Activated naive CD4-positive, alpha-beta T cell treated with anti-CD3 and anti-CD28 coated beads for 36 hours (primary cell): Measurements from ENCODE around the gene GK2. TPM values are rescaled to one million over a fixed set of nuclear protein-coding genes. Genes with fewer than 3 reads are reported as not detected.

Experiments
- CTCF ChIA-PET: fragments of 350-600 bp; sonication (Branson Sonifier 250); formaldehyde crosslinking; loops from one replicate; lab custom pipeline; 2021; ENCODE audit warnings: antibody characterized with exemption; lab: Charles Lee
- DNase-seq: peaks from one replicate; pipeline ENCODE4 v3.0.0-alpha.2; 2020
- H3K27ac Mint-ChIP-seq: one replicate; pipeline ENCODE4 v1.8.0; 2021; ENCODE audit warnings: mild to moderate bottlenecking, mixed read lengths
- H3K27me3 Mint-ChIP-seq: one replicate; pipeline ENCODE4 v1.8.0; 2021; ENCODE audit warnings: low read depth, mixed read lengths
- H3K36me3 Mint-ChIP-seq: one replicate; pipeline ENCODE4 v1.8.0; 2021; ENCODE audit warnings: low read depth, mixed read lengths
- H3K4me1 Mint-ChIP-seq: one replicate; pipeline ENCODE4 v1.8.0; 2021; ENCODE audit warnings: low read depth, mixed read lengths
- H3K4me3 Mint-ChIP-seq: one replicate; pipeline ENCODE4 v1.8.0; 2021; ENCODE audit warnings: mild to moderate bottlenecking, moderate library complexity, mixed read lengths
- H3K9me3 Mint-ChIP-seq: one replicate; pipeline ENCODE4 v1.8.0; 2021; ENCODE audit warnings: mixed read lengths
- intact Hi-C: fragments of 100-400 bp; cut with micrococcal nuclease; formaldehyde crosslinking; loops from one replicate; pipeline ENCODE4 v1.15.1; 2023
- total RNA-seq, 2 experiments: library from RNA; stranded (reverse); gene quantifications; one replicate each; pipeline ENCODE4 v1.2.3, GENCODE V29; 2021

Gene GK2
- total RNA-seq: not detected

- CTCF ChIA-PET: interaction anchor here (0.6 kb wide), 1 partner anchor 1348 kb away, joined by 4 read pairs; no protein-coding TSS in a partner anchor
- Mint-ChIP-seq H3K27ac (no peak within 1 kb of the TSS), H3K9me3 (no peaks in the 10 kb centered on the region), H3K4me1 (no peaks in the 10 kb centered on the region), H3K4me3 (no peak within 1 kb of the TSS), H3K27me3 (peaks cover 2% of the 10 kb centered on the region), H3K36me3 (no peaks in the 10 kb centered on the region)
- intact Hi-C loops: no loop called here
- no peak for DNase-seq
Measured at GRCh38 chr4:79408063-79408462, at the start of gene GK2. GK2 (minus strand) TSS chr4:79408228; CDS start chr4:79408200, 28 bp downstream.

DNA sequence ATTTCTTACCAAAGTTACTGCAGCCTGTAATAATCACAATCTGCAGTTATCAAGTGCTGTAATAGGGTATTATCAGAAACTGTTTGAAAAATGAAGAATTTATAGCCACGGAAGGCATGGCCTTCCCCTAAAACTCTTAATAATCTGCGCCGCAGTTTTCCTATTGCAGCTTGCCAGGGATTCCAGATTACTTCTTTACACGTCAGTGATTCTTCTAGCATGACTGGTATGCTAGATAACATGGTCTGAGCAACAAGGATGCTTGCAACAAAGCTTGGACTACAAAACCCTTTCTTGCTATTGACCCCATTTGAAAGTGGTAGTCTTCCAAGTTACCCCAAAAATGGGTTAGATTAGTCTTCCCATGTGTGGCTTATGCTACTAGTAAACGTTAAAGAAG lies 47.2 kb upstream of the GK2 start:
- Mint-ChIP-seq H3K4me3 (no peak overlapping the region), H3K9me3 (no peaks in the 10 kb centered on the region), H3K4me1 (no peaks in the 10 kb centered on the region), H3K27ac (no peak overlapping the region), H3K36me3 (no peaks in the 10 kb centered on the region), H3K27me3 (no peaks in the 10 kb centered on the region)
- intact Hi-C loops: no loop called here
- CTCF ChIA-PET: no interaction called here
- DNase-seq: no peak

GRCh38 chr4:79454656-79455055 lies 46.6 kb upstream of the GK2 start:
- H3K27me3 Mint-ChIP-seq: no peaks in the 10 kb centered on the region
- no peak overlapping the region for H3K27ac Mint-ChIP-seq
- H3K4me3 Mint-ChIP-seq: no peak overlapping the region
- H3K36me3 Mint-ChIP-seq: no peaks in the 10 kb centered on the region
- CTCF ChIA-PET: no interaction called here
- H3K9me3 Mint-ChIP-seq: no peaks in the 10 kb centered on the region
- intact Hi-C loops: no loop called here
- no peaks in the 10 kb centered on the region for H3K4me1 Mint-ChIP-seq
- no peak for DNase-seq

- CTCF ChIA-PET: no interaction called here
- H3K27me3 Mint-ChIP-seq: no peaks in the 10 kb centered on the region
- H3K27ac Mint-ChIP-seq: no peak overlapping the region
- intact Hi-C loops: no loop called here
- H3K4me3 Mint-ChIP-seq: no peak overlapping the region
- no peaks in the 10 kb centered on the region for H3K9me3 Mint-ChIP-seq
- no peaks in the 10 kb centered on the region for H3K36me3 Mint-ChIP-seq
- DNase-seq: no peak
- no peaks in the 10 kb centered on the region for H3K4me1 Mint-ChIP-seq
Measured at GRCh38 chr4:79450053-79450452, 42.0 kb upstream of the GK2 start.

DNA sequence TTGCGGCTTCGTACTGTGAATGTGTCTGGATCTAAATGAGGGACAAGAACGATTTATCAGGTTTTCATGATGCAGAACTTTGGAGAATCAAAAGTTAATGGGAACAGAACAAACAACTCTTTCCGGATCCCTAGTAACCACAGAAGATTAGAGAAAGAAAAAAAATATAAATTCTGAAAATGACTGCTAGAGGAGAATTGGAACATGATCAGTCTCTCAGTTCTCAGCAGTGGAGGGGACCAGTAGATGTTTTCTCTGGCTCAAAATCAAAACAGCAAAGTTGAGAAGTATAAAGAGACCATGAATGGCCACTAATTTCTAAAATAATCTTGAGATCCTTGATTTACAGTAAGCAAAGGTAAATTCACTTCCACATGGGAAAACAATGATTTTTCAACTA lies 38.1 kb upstream of the GK2 start:
- no peaks in the 10 kb centered on the region for H3K27me3 Mint-ChIP-seq
- H3K27ac Mint-ChIP-seq: no peak overlapping the region
- CTCF ChIA-PET: no interaction called here
- H3K9me3 Mint-ChIP-seq: no peaks in the 10 kb centered on the region
- H3K36me3 Mint-ChIP-seq: no peaks in the 10 kb centered on the region
- no peak for DNase-seq
- H3K4me1 Mint-ChIP-seq: no peaks in the 10 kb centered on the region
- intact Hi-C loops: no loop called here
- H3K4me3 Mint-ChIP-seq: no peak overlapping the region

- Mint-ChIP-seq H3K9me3 (no peaks in the 10 kb centered on the region), H3K27ac (no peak overlapping the region), H3K36me3 (no peaks in the 10 kb centered on the region), H3K4me3 (no peak overlapping the region), H3K27me3 (no peaks in the 10 kb centered on the region), H3K4me1 (no peaks in the 10 kb centered on the region)
- CTCF ChIA-PET: no interaction called here
- no peak for DNase-seq
- intact Hi-C loops: no loop called here
Measured at GRCh38 chr4:79445371-79445781, 37.3 kb upstream of the GK2 start.

- Mint-ChIP-seq H3K36me3 (no peaks in the 10 kb centered on the region), H3K9me3 (no peaks in the 10 kb centered on the region), H3K27me3 (no peaks in the 10 kb centered on the region), H3K27ac (no peak overlapping the region), H3K4me1 (no peaks in the 10 kb centered on the region), H3K4me3 (no peak overlapping the region)
- intact Hi-C loops: no loop called here
- CTCF ChIA-PET: no interaction called here
- DNase-seq: no peak
Measured at GRCh38 chr4:79442422-79442821, 34.4 kb upstream of the GK2 start.

GRCh38 chr4:79439489-79439888 lies 31.5 kb upstream of the GK2 start:
- Mint-ChIP-seq H3K4me3 (no peak overlapping the region), H3K27me3 (no peaks in the 10 kb centered on the region), H3K27ac (no peak overlapping the region), H3K36me3 (no peaks in the 10 kb centered on the region), H3K4me1 (no peaks in the 10 kb centered on the region), H3K9me3 (no peaks in the 10 kb centered on the region)
- intact Hi-C loops: no loop called here
- DNase-seq: no peak
- CTCF ChIA-PET: interaction anchor here (0.7 kb wide), 1 partner anchor 233 kb away, joined by 3 read pairs; no protein-coding TSS in a partner anchor

DNA sequence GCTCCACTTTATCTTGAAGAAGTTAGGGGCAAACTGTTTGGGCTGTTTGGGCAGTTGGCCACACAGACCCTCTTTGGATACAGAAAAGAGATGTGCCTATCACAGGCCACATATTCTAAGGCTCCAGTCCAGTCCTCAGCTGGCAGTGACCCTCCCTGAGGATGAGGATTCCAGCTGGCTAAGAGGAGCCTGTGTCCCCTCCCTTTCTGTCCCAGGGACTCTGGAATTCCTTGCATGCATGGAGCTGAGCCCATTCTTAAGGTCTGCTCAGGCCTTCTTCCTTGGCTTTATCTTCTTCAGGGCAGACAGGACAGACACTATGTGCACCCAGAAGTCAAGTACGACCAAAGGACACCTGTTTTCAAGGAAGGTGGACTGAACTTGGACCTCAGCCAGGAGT lies 23.8 kb upstream of the GK2 start:
- Mint-ChIP-seq H3K4me1 (no peaks in the 10 kb centered on the region), H3K27ac (no peak overlapping the region), H3K36me3 (no peaks in the 10 kb centered on the region), H3K27me3 (no peaks in the 10 kb centered on the region), H3K9me3 (no peaks in the 10 kb centered on the region), H3K4me3 (no peak overlapping the region)
- CTCF ChIA-PET: no interaction called here
- DNase-seq: no peak
- intact Hi-C loops: no loop called here

- intact Hi-C loops: no loop called here
- CTCF ChIA-PET: no interaction called here
- Mint-ChIP-seq H3K4me3 (no peak overlapping the region), H3K27me3 (no peaks in the 10 kb centered on the region), H3K4me1 (no peaks in the 10 kb centered on the region), H3K36me3 (no peaks in the 10 kb centered on the region), H3K27ac (no peak overlapping the region), H3K9me3 (no peaks in the 10 kb centered on the region)
- DNase-seq: no peak
Measured at GRCh38 chr4:79429113-79429903, 21.3 kb upstream of the GK2 start.

DNA sequence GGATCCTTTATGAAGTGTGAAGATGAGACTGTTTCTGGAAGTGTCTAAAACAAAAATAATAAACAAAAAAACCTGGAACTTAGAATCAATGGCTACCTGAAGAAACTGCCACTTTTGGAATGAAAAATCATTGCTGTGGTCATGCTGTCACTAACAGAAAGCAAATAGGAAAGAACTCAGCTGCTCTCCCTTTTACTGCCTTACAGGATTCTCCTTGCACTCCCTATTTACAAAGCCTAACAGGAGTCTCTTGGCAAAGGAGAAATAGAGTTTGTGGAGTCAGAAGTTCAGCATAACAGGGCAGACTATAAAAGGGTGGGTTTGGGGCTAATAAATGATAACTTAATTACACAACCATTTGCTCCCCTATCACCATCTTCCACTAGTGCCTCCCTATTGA lies 19.0 kb upstream of the GK2 start:
- H3K4me3 Mint-ChIP-seq: no peak overlapping the region
- intact Hi-C loops: no loop called here
- CTCF ChIA-PET: no interaction called here
- DNase-seq: no peak
- peaks cover 3% of the 10 kb centered on the region for H3K27me3 Mint-ChIP-seq
- no peaks in the 10 kb centered on the region for H3K36me3 Mint-ChIP-seq
- H3K27ac Mint-ChIP-seq: no peak overlapping the region
- H3K4me1 Mint-ChIP-seq: no peaks in the 10 kb centered on the region
- no peaks in the 10 kb centered on the region for H3K9me3 Mint-ChIP-seq

GRCh38 chr4:79425586-79425985 lies 17.6 kb upstream of the GK2 start:
- H3K9me3 Mint-ChIP-seq: no peaks in the 10 kb centered on the region
- no peak overlapping the region for H3K27ac Mint-ChIP-seq
- intact Hi-C loops: no loop called here
- no peaks in the 10 kb centered on the region for H3K4me1 Mint-ChIP-seq
- DNase-seq: no peak
- H3K36me3 Mint-ChIP-seq: no peaks in the 10 kb centered on the region
- H3K27me3 Mint-ChIP-seq: peaks cover 3% of the 10 kb centered on the region
- H3K4me3 Mint-ChIP-seq: no peak overlapping the region
- CTCF ChIA-PET: no interaction called here

- intact Hi-C loops: no loop called here
- H3K4me1 Mint-ChIP-seq: no peaks in the 10 kb centered on the region
- DNase-seq: no peak
- CTCF ChIA-PET: no interaction called here
- H3K9me3 Mint-ChIP-seq: no peaks in the 10 kb centered on the region
- H3K27ac Mint-ChIP-seq: no peak overlapping the region
- H3K4me3 Mint-ChIP-seq: no peak overlapping the region
- peaks cover 3% of the 10 kb centered on the region for H3K27me3 Mint-ChIP-seq
- H3K36me3 Mint-ChIP-seq: peaks cover 1% of the 10 kb centered on the region
Measured at GRCh38 chr4:79421483-79421882, 13.5 kb upstream of the GK2 start.
